NCI-H82 treated with DMSO at 0.1 percent for 48 hours (cell line): Measurements from ENCODE around the gene UFSP2.

Experiments
- DNase-seq: peaks from one replicate; lab custom pipeline; 2025; ENCODE audit not compliant: unreplicated experiment; lab: John Stamatoyannopoulos, UW

Gene UFSP2, protein sequence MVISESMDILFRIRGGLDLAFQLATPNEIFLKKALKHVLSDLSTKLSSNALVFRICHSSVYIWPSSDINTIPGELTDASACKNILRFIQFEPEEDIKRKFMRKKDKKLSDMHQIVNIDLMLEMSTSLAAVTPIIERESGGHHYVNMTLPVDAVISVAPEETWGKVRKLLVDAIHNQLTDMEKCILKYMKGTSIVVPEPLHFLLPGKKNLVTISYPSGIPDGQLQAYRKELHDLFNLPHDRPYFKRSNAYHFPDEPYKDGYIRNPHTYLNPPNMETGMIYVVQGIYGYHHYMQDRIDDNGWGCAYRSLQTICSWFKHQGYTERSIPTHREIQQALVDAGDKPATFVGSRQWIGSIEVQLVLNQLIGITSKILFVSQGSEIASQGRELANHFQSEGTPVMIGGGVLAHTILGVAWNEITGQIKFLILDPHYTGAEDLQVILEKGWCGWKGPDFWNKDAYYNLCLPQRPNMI

DNA sequence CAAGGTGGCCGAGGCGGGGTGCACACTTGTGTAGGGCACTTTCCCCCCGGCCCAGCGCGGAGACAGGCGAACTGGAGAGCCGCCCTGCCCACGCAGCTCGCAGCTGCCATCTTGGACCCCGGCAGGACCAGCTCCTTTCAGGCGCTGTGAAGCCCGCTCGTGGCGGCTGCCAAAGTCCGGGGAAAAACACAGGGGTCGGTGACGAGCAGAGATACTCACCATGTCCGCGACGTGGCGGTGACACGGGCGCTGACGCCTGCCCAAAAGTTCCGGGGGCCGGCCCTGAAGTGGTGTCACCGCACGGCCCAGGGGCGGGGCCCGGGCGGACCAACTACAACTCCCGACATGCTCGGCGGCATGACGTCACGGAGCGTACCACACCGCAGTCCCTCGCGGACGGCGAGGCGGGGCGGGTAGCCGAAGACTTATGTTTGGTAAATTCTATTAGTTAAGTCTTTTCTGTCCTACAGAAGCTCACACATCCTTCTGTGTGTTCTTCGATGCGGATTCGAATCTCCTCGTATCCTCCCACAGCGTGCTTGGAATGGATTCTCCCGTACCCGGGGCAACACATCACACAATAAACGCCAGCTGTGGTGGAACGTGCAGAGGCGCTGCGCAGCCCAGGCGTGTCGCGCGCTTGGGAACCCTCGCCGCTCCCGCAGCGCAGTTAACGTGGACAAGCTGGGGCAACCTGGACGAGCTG lies at the start of gene UFSP2:
Gene UFSP2 (minus strand): TSS at position 318 of the 706 bp plus-strand sequence. CDS start 96 bp downstream, at position 222.
- DNase-seq, result peak; percentile 34

GRCh38 chr4:185473247-185473646 lies 47.5 kb upstream of the UFSP2 start:
- DNase-seq, result no peak

GRCh38 chr4:185472103-185472542 lies 46.4 kb upstream of the UFSP2 start:
- DNase-seq, result no peak

GRCh38 chr4:185471235-185472102 lies 45.7 kb upstream of the UFSP2 start, which contains the start of gene CCDC110:
Gene CCDC110, minus strand, starts transcription at chr4:185471733. Its CDS starts 50 bp downstream, at chr4:185471683.
- DNase-seq, result peak; percentile 65

DNA sequence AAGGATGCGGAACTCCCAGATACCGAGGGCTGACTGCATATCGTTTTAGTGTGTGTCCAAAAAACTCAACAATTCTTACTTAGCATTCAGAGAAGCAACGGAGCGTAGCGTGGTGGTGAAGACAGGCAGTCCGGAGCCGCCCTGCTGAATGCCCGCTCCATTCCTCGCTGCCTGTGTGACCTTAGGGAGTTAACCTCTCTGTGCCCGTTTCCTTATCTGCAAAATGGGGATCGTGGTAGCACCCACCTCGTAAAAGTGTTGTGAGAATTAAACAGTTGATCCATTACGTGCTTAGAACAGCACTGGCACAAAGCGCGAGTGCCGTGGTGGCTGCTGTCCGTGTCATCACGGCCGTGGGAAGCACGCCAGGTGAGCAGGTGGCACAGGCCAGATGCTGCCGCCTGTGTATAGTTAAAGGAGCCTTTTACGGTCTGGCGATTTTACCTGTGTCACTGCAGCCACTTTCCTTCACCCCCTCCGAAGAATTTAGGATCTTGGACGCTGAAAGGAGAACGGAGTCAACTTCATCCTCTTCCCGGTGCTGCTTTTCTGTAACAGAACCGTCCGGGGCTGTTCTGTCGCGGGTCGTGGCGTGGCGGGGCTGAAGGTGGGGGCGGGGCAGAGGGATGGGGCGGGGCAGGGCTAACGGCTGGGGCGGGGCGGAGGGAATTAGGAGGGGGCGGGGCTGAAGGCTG lies 44.9 kb upstream of the UFSP2 start:
- no peak for DNase-seq

- no peak for DNase-seq
These were observed 43.9 kb upstream of the UFSP2 start for GRCh38 chr4:185469580-185470154.

GRCh38 chr4:185468999-185469398 lies 43.2 kb upstream of the UFSP2 start:
- DNase-seq, result no peak

GRCh38 chr4:185467991-185468390 lies 42.2 kb upstream of the UFSP2 start:
- no peak for DNase-seq

DNA sequence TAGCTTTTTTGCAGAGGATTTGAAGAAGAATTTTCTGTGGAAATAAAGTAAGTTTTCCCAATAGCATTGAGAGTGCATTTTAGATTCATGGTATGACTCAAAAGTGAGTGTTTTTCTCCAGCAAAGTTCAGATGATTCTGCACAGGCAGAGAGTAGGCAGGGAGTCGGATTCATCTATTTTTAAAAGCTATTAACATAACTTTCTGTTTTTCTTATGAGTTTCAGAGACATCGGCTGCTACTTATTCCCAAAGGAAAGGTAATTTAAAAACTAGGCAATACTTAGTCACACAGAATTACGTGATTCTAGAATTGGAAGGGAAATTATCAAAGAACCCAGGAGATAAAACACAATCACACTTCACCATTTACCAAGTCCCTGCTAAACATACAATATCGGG lies 41.3 kb upstream of the UFSP2 start:
- DNase-seq, result no peak

DNA sequence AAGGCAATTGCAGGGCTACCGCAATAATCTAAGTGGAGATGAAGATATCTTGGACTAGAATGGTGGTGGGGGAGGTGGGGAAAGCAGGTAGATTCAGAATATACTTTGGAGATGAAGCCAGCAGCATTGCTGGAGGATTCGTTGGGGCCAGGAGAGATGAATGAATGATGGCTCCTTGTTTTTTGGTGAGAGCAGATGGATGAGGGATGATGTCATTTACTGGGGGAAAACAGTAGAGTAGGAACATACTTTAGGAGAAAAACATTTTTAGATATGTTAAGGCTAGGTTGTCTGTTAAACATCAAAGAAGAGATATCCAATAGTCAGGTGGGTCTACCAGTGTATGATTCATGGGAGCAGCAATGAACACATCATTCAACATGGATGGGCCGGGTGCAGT lies 39.9 kb upstream of the UFSP2 start:
- no peak for DNase-seq

DNA sequence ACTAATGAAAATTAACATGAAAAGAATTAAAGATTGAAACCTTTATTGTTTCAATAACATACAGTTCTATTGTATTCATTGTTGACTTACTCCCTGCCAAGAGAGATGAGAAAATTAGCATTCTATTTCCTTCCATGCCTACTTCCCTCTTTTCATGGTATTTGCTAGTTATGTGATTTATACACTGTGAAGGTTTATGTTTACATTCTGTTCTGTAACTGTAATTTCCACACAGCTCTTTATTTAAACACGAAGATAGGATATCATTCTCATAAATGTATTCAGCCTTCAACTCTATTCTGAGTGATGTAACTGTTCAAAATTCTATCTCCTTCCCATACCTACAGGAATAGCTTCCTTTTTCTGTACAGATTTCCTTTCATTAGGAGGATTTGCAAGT lies 39.1 kb upstream of the UFSP2 start:
- DNase-seq, result no peak

DNA sequence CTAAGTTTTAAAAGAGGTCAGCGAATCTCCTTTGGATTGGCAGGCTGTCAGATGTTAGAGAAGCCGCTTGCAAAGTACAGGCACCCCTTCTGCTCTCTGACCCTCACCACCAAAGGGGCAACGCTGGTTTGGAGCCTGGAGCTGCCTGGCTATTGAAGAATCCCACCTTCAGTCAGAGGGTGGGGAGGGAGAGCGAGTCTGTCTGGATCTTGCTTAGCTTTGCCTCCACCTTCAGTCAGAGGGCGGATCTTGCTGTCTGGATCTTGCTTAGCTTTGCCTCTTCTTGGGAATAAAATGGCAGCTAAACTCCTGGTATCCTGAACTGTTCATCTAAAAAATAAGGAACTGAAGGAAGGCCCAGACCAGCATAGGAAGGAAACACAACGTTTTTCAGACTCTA lies 38.4 kb upstream of the UFSP2 start:
- DNase-seq, result no peak

DNA sequence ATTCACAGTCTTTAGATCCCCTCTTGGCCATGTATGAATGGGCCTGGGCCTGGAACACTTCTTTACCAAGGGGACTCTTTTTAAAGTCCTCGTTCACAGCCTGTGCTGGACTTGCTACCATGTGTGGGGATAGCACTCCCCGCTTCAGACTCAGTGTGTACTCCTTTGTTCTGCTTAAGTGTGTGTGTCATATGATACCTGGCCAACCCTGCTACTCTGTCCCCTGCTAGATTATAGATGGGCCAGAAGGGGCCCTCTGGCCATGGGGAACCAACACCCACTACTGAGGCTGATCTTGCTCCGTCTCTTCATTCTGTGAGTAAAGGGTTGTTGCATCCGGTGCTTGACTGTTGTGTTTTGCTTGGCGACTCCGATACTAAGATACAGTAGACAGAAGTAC lies 37.8 kb upstream of the UFSP2 start:
- no peak for DNase-seq

DNA sequence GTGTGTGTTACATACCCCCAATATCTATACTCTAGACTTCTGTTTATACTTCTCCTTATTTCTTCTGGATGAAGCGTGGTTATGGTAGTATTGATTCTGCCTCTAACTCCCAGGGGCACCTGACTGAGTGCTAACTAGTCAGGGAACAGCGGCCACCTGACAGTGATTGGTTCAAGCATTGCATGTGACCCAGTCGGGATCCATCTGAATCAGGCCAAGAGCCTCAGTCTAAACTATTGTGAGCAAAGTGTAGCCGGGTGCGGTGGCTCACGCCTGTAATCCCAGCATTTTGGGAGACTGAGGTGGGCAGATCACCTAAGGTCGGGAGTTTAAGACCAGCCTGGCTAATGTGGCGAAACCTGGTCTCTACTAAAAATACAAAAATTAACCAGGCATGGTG lies 35.8 kb upstream of the UFSP2 start:
- no peak for DNase-seq

- peak; percentile 7 for DNase-seq
These were observed 31.4 kb upstream of the UFSP2 start for GRCh38 chr4:185457136-185457535.

- DNase-seq, result no peak
These were observed 30.4 kb upstream of the UFSP2 start for GRCh38 chr4:185456131-185456530.

DNA sequence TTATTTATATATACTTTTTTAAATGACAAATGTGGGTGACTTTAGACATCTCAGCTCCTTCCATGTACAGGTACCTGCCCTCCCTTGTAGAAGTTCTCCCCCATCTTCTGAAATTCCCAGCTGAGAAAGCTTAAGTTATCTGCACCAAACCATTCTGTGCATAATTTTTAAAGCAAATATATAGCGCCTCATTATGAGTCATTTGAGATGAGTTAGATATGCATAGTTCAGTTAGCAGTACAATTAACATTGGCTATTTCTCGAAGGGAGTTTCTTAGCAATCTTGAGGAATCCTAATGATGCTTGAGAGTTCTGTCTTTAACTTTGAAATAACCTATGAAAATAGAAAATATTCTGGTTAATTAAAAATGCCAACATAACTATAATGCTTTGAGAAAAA lies 19.4 kb upstream of the UFSP2 start:
- DNase-seq, result no peak

DNA sequence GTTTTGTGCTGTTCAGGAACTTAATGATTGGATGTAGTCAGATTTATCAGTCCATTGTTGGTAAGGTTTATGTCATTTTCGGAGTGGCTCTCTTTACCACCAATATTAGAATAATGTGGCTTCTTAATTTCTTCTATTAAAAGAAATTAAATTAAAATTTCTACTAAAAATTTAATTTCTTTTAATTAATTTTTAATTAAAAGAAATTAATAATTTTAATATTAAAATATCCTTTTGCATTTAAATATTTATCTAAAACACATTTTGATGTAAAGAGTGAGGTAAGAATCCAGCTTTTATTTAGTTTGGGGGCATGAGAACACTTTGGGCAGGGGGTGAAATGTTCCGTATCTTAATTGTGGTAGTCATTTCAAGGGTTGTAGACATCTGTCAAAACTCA lies 15.7 kb upstream of the UFSP2 start:
- no peak for DNase-seq

GRCh38 chr4:185437809-185438208 lies 12.0 kb upstream of the UFSP2 start:
- no peak for DNase-seq

DNA sequence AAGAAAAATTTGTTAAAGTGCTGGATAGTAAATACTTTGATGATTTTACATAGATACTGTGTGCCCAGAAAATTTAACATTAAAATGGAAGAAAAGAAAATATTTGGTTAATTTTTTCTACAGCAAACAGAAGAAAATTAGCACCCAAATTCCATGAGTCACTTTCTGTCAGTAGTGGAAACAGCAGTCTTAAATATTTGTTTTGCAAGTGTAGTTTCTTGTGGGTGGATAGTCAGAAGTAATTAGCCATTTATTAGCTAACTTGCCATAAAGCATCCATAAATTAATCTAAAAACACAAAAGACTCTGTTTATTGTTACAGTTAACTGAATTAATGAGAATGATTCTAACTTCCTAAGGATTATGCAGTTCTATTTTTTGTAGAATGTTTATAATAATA lies 9.7 kb upstream of the UFSP2 start:
- no peak for DNase-seq
